ENCODE results near the gene PIMREG. TPM values are rescaled to one million over a fixed set of nuclear protein-coding genes. Genes with fewer than 3 reads are reported as not detected.

PIMREG gene
- total RNA-seq, 3 donors from 2014 or later (not counting 1 experiment from before 2014, with no cell fraction given): 0.73 to 1.4 (median 0.78) TPM

GRCh38 chr17:6488008-6488539 is 43.8 kb downstream of the PIMREG start:
- ATAC-seq (no peak), DNase-seq (no peak)
- H3K27ac ChIP-seq (ENCODE audit: low read length): no peak overlapping the region
- no peak overlapping the region for H3K4me3 ChIP-seq (ENCODE audit: low read length)
- no peak for TF ChIP-seq CTCF (IDR thresholded peaks at IDR 0.05)
- H3K27me3 Mint-ChIP-seq (ENCODE audit: low read depth in 2 of 2): peaks cover 0 to 7% of the 10 kb centered on the region in 2 donors
- no peaks in the 10 kb centered on the region for H3K36me3 ChIP-seq (ENCODE audit: control insufficient read depth, insufficient read depth, low read length)
- H3K4me1 ChIP-seq (ENCODE audit: control insufficient read depth, insufficient read depth, low read length): no peaks in the 10 kb centered on the region
- no peaks in the 10 kb centered on the region for H3K4me1 Mint-ChIP-seq
- no peaks in the 10 kb centered on the region for H3K27me3 ChIP-seq (ENCODE audit: control insufficient read depth, insufficient read depth, low read length)
- no peak overlapping the region for H3K27ac Mint-ChIP-seq
- H3K36me3 Mint-ChIP-seq: no peaks in the 10 kb centered on the region
- no peak overlapping the region for H3K4me3 Mint-ChIP-seq
- no peaks in the 10 kb centered on the region for H3K9me3 Mint-ChIP-seq
- intact Hi-C loops (cut with micrococcal nuclease): no loop called here
- 76% methylated on average over 6 of the region's 6 CpGs for WGBS (ENCODE audit: insufficient coverage)
- no peaks in the 10 kb centered on the region for H3K9me3 ChIP-seq (ENCODE audit: control insufficient read depth, insufficient read depth, low read length)

- intact Hi-C loops (cut with micrococcal nuclease): no loop called here
- no peak for TF ChIP-seq CTCF (IDR thresholded peaks at IDR 0.05)
These were observed 44.8 kb downstream of the PIMREG start for GRCh38 chr17:6489016-6489550.

GRCh38 chr17:6491071-6491700 is 46.9 kb downstream of the PIMREG start:
- H3K27ac Mint-ChIP-seq: no peak overlapping the region
- Histone ChIP-seq H3K4me3 (ENCODE audit: low read length) (no peak overlapping the region), H3K27ac (ENCODE audit: low read length) (no peak overlapping the region), H3K27me3 (ENCODE audit: control insufficient read depth, insufficient read depth, low read length) (peaks cover 5% of the 10 kb centered on the region), H3K9me3 (ENCODE audit: control insufficient read depth, insufficient read depth, low read length) (no peaks in the 10 kb centered on the region), H3K4me1 (ENCODE audit: control insufficient read depth, insufficient read depth, low read length) (peaks cover 6% of the 10 kb centered on the region), H3K36me3 (ENCODE audit: control insufficient read depth, insufficient read depth, low read length) (no peaks in the 10 kb centered on the region)
- H3K36me3 Mint-ChIP-seq: no peaks in the 10 kb centered on the region
- DNase-seq (no peak), ATAC-seq (no peak)
- H3K4me1 Mint-ChIP-seq: peaks cover 1 to 9% of the 10 kb centered on the region in 2 donors
- peaks cover 9 to 18% of the 10 kb centered on the region in 2 donors for H3K27me3 Mint-ChIP-seq (ENCODE audit: low read depth in 2 of 2)
- H3K9me3 Mint-ChIP-seq: no peaks in the 10 kb centered on the region
- WGBS (ENCODE audit: insufficient coverage): 89% methylated on average over 6 of the region's 7 CpGs
- intact Hi-C loops (cut with micrococcal nuclease): no loop called here
- TF ChIP-seq CTCF (IDR thresholded peaks at IDR 0.05): no peak
- H3K4me3 Mint-ChIP-seq: no peak overlapping the region

More at GRCh38 chr17:6489016-6489550, 44.8 kb downstream of the PIMREG start:
- no peak overlapping the region for H3K27ac Mint-ChIP-seq
- Histone ChIP-seq H3K9me3 (ENCODE audit: control insufficient read depth, insufficient read depth, low read length) (no peaks in the 10 kb centered on the region), H3K36me3 (ENCODE audit: control insufficient read depth, insufficient read depth, low read length) (no peaks in the 10 kb centered on the region), H3K27ac (ENCODE audit: low read length) (no peak overlapping the region), H3K4me1 (ENCODE audit: control insufficient read depth, insufficient read depth, low read length) (no peaks in the 10 kb centered on the region), H3K4me3 (ENCODE audit: low read length) (no peak overlapping the region), H3K27me3 (ENCODE audit: control insufficient read depth, insufficient read depth, low read length) (no peaks in the 10 kb centered on the region)
- WGBS (ENCODE audit: insufficient coverage): 82% methylated on average over 5 of the region's 6 CpGs
- DNase-seq (no peak), ATAC-seq (no peak)
- peaks cover 0 to 7% of the 10 kb centered on the region in 2 donors for H3K27me3 Mint-ChIP-seq (ENCODE audit: low read depth in 2 of 2)
- H3K9me3 Mint-ChIP-seq: no peaks in the 10 kb centered on the region
- H3K4me1 Mint-ChIP-seq: no peaks in the 10 kb centered on the region
- no peak overlapping the region for H3K4me3 Mint-ChIP-seq
- H3K36me3 Mint-ChIP-seq: no peaks in the 10 kb centered on the region
